OCI-LY3 (cell line): ENCODE results near the gene LRFN5.

Experiments
- H2AFZ ChIP-seq: fragments of 200-600, 300-600 bp; shearing (Covaris generic); 2 replicates; pipeline ENCODE4 v1.6.0; 2014; ENCODE audit warnings: antibody characterized with exemption, low read depth, low read length
- H3K27ac ChIP-seq: fragments of 200-600, 300-600 bp; sonication (generic); 2 replicates; pipeline ENCODE4 v1.5.1; 2014; ENCODE audit warnings: mild to moderate bottlenecking, low read length, moderate library complexity, mixed read lengths
- H3K27me3 ChIP-seq: fragments of 200-600, 300-600 bp; sonication (generic); 2 replicates; pipeline ENCODE4 v1.6.1; 2014; ENCODE audit warnings: low read depth, low read length, mixed read lengths
- H3K36me3 ChIP-seq: fragments of 200-600, 300-600 bp; sonication (generic); replicated peaks from 2 replicates; pipeline ENCODE3; 2014; ENCODE audit warnings: low read depth, low read length, mixed read lengths
- H3K4me1 ChIP-seq: fragments of 300-600, 200-600 bp; sonication (generic); 2 replicates; pipeline ENCODE4 v1.6.1; 2014; ENCODE audit warnings: low read length, mixed read lengths
- H3K4me2 ChIP-seq: fragments of 200-600, 300-600 bp; sonication (generic); 2 replicates; pipeline ENCODE4 v1.6.1; 2014; ENCODE audit warnings: low read length, mixed read lengths
- H3K4me3 ChIP-seq: fragments of 300-600, 200-600 bp; sonication (generic); 2 replicates; pipeline ENCODE4 v1.5.1; 2014; ENCODE audit warnings: antibody characterized with exemption, mild to moderate bottlenecking, low read length, moderate library complexity
- H3K79me2 ChIP-seq: fragments of 300-600, 200-600 bp; shearing (Covaris generic); 2 replicates; pipeline ENCODE4 v1.6.1; 2014; ENCODE audit warnings: mild to moderate bottlenecking, low read length, mixed read lengths
- H3K9ac ChIP-seq: fragments of 300-600, 200-600 bp; shearing (Covaris generic); 2 replicates; pipeline ENCODE4 v1.6.0; 2014; ENCODE audit warnings: mild to moderate bottlenecking, low read length, moderate library complexity
- H3K9me3 ChIP-seq: fragments of 200-600, 300-600 bp; shearing (Covaris generic); 2 replicates; pipeline ENCODE4 v1.6.1; 2014; ENCODE audit warnings: low read length, mixed read lengths; ENCODE audit not compliant: insufficient read depth
- H4K20me1 ChIP-seq: fragments of 200-600, 300-600 bp; sonication (generic); 2 replicates; pipeline ENCODE4 v1.6.1; 2016; ENCODE audit warnings: low read length, mixed read lengths; ENCODE audit not compliant: insufficient read depth
- EZH2phosphoT487 ChIP-seq: fragments of 200-600 bp; shearing (Covaris generic); IDR thresholded peaks from 2 replicates; pipeline ENCODE4 v1.6.1; 2018; ENCODE audit warnings: antibody characterized with exemption, mixed run types, low read depth
- TF ChIP-seq, protein P1 (sequence below): fragments of 200-600, 300-600 bp; sonication (generic); IDR thresholded peaks from 2 replicates; pipeline ENCODE4 v1.5.1; 2014; ENCODE audit warnings: antibody characterized with exemption, low read length, low read depth

LRFN5 gene

DNA sequence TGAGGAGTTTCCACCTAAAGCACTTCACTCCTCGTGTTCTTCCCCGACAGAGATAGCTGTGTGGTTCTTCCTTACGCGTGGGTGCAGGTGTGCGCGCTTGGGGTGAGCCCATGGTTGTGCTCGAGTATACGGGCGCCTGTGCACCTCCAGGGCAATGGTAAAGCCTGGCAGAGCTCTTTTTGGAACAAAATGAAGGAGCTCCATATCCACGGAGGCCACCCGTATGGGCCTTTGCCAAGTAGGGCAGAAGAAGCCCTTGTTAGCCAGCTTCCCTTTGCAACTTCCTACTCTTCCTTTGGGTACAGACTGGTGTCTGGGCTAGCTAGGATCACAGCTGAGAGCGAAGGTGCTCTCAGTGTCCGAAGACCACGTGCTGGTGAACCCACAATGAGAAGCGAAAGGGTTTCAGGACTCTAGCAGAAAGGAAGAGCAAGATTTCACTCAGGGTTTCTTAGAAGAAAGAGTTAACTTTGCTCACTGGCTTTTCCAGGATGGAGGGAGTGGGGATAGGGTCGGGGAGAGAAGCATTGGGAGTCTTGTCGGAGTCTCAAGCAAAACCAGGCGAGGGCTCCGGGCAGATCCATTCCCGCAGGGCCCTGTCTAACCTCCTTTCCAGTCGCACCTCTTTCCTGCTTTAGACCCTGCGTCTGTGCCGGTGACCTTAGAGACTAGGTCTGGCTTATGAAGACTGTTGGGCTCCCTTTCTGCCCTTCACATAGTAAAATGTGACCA is 960 bp upstream of the LRFN5 start:
- no peaks in the 10 kb centered on the region for H3K4me1 ChIP-seq
- H3K4me2 ChIP-seq: no peak overlapping the region
- no peak overlapping the region for H3K4me3 ChIP-seq
- no peaks in the 10 kb centered on the region for H3K36me3 ChIP-seq
- H3K9ac ChIP-seq: no peak overlapping the region
- H4K20me1 ChIP-seq: no peaks in the 10 kb centered on the region
- H3K9me3 ChIP-seq: no peaks in the 10 kb centered on the region
- TF ChIP-seq, protein P1, sequence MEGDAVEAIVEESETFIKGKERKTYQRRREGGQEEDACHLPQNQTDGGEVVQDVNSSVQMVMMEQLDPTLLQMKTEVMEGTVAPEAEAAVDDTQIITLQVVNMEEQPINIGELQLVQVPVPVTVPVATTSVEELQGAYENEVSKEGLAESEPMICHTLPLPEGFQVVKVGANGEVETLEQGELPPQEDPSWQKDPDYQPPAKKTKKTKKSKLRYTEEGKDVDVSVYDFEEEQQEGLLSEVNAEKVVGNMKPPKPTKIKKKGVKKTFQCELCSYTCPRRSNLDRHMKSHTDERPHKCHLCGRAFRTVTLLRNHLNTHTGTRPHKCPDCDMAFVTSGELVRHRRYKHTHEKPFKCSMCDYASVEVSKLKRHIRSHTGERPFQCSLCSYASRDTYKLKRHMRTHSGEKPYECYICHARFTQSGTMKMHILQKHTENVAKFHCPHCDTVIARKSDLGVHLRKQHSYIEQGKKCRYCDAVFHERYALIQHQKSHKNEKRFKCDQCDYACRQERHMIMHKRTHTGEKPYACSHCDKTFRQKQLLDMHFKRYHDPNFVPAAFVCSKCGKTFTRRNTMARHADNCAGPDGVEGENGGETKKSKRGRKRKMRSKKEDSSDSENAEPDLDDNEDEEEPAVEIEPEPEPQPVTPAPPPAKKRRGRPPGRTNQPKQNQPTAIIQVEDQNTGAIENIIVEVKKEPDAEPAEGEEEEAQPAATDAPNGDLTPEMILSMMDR: no peak
- no peak for TF ChIP-seq EZH2phosphoT487
- no peak overlapping the region for H2AFZ ChIP-seq
- no peaks in the 10 kb centered on the region for H3K79me2 ChIP-seq
- no peak overlapping the region for H3K27ac ChIP-seq
- no peaks in the 10 kb centered on the region for H3K27me3 ChIP-seq

DNA sequence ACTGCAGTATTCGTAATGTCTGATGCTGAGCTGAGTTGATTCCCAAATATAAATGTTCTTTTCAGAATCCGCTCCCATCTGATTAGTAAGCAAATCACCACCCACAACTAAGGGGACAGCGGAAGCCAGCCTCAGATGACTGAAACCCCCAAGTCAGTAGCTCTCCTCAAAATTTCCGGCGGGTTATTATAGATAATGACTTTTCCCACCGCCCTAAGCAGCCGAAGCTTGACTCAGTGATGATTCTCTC is 469 bp upstream of the LRFN5 start:
- Histone ChIP-seq H4K20me1 (no peaks in the 10 kb centered on the region), H3K4me3 (no peak overlapping the region), H2AFZ (no peak overlapping the region), H3K4me1 (no peaks in the 10 kb centered on the region), H3K36me3 (no peaks in the 10 kb centered on the region), H3K9ac (no peak overlapping the region), H3K4me2 (no peak overlapping the region), H3K27ac (no peak overlapping the region), H3K9me3 (no peaks in the 10 kb centered on the region), H3K79me2 (no peaks in the 10 kb centered on the region), H3K27me3 (no peaks in the 10 kb centered on the region)
- no peak for TF ChIP-seq EZH2phosphoT487
- TF ChIP-seq, protein P1: no peak

DNA sequence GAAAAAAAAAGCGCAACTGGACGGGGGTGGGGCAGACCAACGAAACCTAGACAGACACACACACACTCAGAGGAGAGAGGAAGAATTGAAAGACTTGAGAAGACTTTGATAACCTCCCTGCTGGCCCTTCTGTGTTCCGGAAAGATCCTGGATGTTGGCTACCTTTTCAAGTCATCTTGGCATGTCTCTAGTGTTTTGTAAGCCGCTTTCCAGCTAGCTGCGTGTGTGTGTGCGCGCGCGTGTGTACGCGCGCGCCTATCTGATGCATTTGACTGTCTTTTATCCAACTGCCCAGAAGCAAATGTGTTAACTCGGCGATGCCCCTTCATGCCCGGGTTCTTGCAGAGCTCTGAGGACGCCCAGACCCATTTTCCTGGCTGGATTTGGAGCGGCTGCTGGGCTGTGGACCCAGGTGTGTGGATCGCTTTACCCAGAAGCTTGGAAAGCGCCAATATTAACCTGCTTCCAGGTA is 664 bp downstream of the LRFN5 start:
- H2AFZ ChIP-seq: no peak overlapping the region
- no peaks in the 10 kb centered on the region for H3K27me3 ChIP-seq
- no peaks in the 10 kb centered on the region for H3K4me1 ChIP-seq
- no peak overlapping the region for H3K27ac ChIP-seq
- no peak overlapping the region for H3K9ac ChIP-seq
- H3K4me2 ChIP-seq: no peak overlapping the region
- H3K79me2 ChIP-seq: no peaks in the 10 kb centered on the region
- H3K4me3 ChIP-seq: no peak overlapping the region
- no peaks in the 10 kb centered on the region for H4K20me1 ChIP-seq
- TF ChIP-seq, protein P1: no peak
- TF ChIP-seq EZH2phosphoT487: no peak
- no peaks in the 10 kb centered on the region for H3K36me3 ChIP-seq
- H3K9me3 ChIP-seq: no peaks in the 10 kb centered on the region

DNA sequence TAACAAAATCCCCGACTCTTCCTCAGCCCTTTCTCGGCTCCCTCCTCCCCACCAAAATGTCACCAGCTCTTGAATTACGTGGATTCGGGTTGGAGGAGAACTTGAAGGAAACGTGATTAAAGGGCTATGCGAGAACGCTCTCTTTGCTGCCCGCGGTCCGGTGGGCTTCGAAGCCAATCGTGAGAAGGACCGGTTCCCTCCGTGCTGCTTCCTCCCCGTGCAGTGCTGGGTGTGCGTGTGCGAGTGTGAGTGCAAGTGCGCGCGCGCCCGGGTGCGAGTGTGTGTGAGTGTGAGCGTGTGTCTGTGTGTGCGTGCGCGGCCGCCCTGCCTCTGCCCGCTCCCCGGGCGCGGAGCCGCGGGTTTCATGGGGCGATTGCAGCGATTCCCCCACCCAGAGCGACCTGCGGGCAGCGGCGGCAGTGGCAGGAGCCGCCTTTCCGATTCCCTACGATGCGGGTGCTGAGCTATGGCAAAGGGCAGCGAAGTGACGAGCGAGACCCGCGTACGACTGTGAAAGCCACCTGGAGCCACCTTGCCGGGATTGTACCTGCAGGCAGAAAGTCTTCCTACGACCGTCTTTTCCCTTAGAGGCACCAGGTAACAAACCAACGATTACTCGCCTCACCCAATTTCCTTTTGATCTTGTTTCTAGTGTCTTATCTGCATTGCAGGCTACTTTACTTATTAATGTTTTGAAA is 1.4 kb downstream of the LRFN5 start:
- no peak overlapping the region for H3K27ac ChIP-seq
- H3K4me2 ChIP-seq: no peak overlapping the region
- H4K20me1 ChIP-seq: no peaks in the 10 kb centered on the region
- TF ChIP-seq, protein P1: no peak
- TF ChIP-seq EZH2phosphoT487: no peak
- H3K4me1 ChIP-seq: no peaks in the 10 kb centered on the region
- no peak overlapping the region for H3K9ac ChIP-seq
- H3K9me3 ChIP-seq: no peaks in the 10 kb centered on the region
- H2AFZ ChIP-seq: no peak overlapping the region
- H3K79me2 ChIP-seq: no peaks in the 10 kb centered on the region
- H3K36me3 ChIP-seq: no peaks in the 10 kb centered on the region
- no peak overlapping the region for H3K4me3 ChIP-seq
- no peaks in the 10 kb centered on the region for H3K27me3 ChIP-seq
